COLO668 (cell line): ENCODE results near the gene AADAT.
A peak's percentile ranks its signal among the peaks of the same experiment; 100 is the strongest.
"Not testable (repeated sequence)": the region's sequence is repeated elsewhere in the genome, so short reads cannot be mapped to it uniquely, and the experiment has no call there.

Experiments
- DNase-seq: peaks from one replicate; lab custom pipeline; 2025; ENCODE audit not compliant: unreplicated experiment; lab: John Stamatoyannopoulos, UW

The AADAT gene

GRCh38 chr4:170089668-170090351, at the start of gene AADAT:
Gene AADAT, minus strand, starts transcription at chr4:170089956. Its CDS starts 266 bp downstream, at chr4:170089690.
- DNase-seq = peak; percentile 85

GRCh38 chr4:170138580-170139194, 48.9 kb upstream of the AADAT start:
- peak; percentile 69 for DNase-seq

GRCh38 chr4:170137927-170138326, 48.2 kb upstream of the AADAT start:
- no peak for DNase-seq

GRCh38 chr4:170137466-170137865, 47.7 kb upstream of the AADAT start:
- no peak for DNase-seq

- DNase-seq = no peak
These were observed 45.1 kb upstream of the AADAT start for GRCh38 chr4:170134821-170135220.

GRCh38 chr4:170128219-170128804, 38.6 kb upstream of the AADAT start:
- no peak for DNase-seq

GRCh38 chr4:170127758-170128157, 38.0 kb upstream of the AADAT start:
- DNase-seq = no peak

GRCh38 chr4:170124406-170124805, 34.6 kb upstream of the AADAT start:
- no peak for DNase-seq

GRCh38 chr4:170122252-170122651, 32.5 kb upstream of the AADAT start:
- DNase-seq = no peak

GRCh38 chr4:170114636-170115035, 24.9 kb upstream of the AADAT start:
- DNase-seq = no peak

GRCh38 chr4:170114183-170114582, 24.4 kb upstream of the AADAT start:
- not testable (repeated sequence) for DNase-seq

GRCh38 chr4:170111546-170111945, 21.8 kb upstream of the AADAT start:
- no peak for DNase-seq

GRCh38 chr4:170111085-170111484, 21.3 kb upstream of the AADAT start:
- DNase-seq = no peak

GRCh38 chr4:170110285-170110672, 20.5 kb upstream of the AADAT start:
- no peak for DNase-seq

GRCh38 chr4:170109586-170110284, 20.0 kb upstream of the AADAT start:
- DNase-seq = no peak

GRCh38 chr4:170106900-170107299, 17.1 kb upstream of the AADAT start:
- DNase-seq = no peak

GRCh38 chr4:170102426-170102825, 12.7 kb upstream of the AADAT start:
- DNase-seq = no peak

GRCh38 chr4:170098171-170098570, 8.4 kb upstream of the AADAT start:
- not testable (repeated sequence) for DNase-seq

- no peak for DNase-seq
These were observed 7.9 kb upstream of the AADAT start for GRCh38 chr4:170097681-170098080.

GRCh38 chr4:170093973-170094535, 4.3 kb upstream of the AADAT start:
- no peak for DNase-seq

- DNase-seq = no peak
These were observed 1.4 kb upstream of the AADAT start for GRCh38 chr4:170091069-170091696.
